ENCODE results near the gene SYAP1. TPM values are rescaled to one million over a fixed set of nuclear protein-coding genes. Genes with fewer than 3 reads are reported as not detected.
"Not testable (repeated sequence)": the region's sequence is repeated elsewhere in the genome, so short reads cannot be mapped to it uniquely, and the experiment has no call there.

Gene SYAP1
- total RNA-seq, 4 donors from 2014 or later = 14.9 to 31.2 (median 19.3) TPM

DNA sequence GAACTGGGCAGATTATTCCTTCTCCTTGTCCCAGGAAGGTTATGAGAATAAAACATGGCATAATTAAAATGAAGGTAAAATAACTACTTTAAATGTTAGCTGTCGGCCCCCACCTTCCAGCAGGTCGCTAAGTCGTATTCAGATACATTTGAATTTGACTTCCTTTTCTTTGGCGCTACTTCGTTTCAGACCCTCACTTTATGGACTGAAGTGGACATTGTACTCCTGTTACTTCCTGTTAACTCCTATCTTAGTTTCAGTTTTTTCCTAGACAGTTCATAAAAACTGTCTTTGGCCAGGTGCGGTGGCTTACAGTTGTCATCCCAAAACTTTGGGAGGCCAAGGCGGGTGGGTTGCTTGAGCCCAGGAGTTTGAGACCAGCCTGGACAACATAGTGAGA, 5.7 kb downstream of the SYAP1 start:
- no peak for TF ChIP-seq POLR2A (IDR thresholded peaks at IDR 0.05)
- TF ChIP-seq, protein P1, sequence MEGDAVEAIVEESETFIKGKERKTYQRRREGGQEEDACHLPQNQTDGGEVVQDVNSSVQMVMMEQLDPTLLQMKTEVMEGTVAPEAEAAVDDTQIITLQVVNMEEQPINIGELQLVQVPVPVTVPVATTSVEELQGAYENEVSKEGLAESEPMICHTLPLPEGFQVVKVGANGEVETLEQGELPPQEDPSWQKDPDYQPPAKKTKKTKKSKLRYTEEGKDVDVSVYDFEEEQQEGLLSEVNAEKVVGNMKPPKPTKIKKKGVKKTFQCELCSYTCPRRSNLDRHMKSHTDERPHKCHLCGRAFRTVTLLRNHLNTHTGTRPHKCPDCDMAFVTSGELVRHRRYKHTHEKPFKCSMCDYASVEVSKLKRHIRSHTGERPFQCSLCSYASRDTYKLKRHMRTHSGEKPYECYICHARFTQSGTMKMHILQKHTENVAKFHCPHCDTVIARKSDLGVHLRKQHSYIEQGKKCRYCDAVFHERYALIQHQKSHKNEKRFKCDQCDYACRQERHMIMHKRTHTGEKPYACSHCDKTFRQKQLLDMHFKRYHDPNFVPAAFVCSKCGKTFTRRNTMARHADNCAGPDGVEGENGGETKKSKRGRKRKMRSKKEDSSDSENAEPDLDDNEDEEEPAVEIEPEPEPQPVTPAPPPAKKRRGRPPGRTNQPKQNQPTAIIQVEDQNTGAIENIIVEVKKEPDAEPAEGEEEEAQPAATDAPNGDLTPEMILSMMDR (IDR thresholded peaks at IDR 0.05) = no peak
- no peaks in the 10 kb centered on the region for H3K9me3 ChIP-seq
- no peak overlapping the region for H3K27ac ChIP-seq
- DNase-seq = no peak
- H3K4me1 ChIP-seq = peaks cover 0 to 4% of the 10 kb centered on the region in 2 donors
- no peaks in the 10 kb centered on the region for H3K36me3 ChIP-seq
- H3K27me3 ChIP-seq = no peaks in the 10 kb centered on the region
- intact Hi-C loops (cut with DNase I; ENCODE audit: low total_unique reads) = no loop called here
- H3K4me3 ChIP-seq = no peak overlapping the region

- H3K27ac ChIP-seq; H3K36me3 ChIP-seq; H3K27me3 ChIP-seq; intact Hi-C loops (cut with DNase I; ENCODE audit: low total_unique reads); H3K4me3 ChIP-seq; H3K9me3 ChIP-seq; DNase-seq; H3K4me1 ChIP-seq: not testable (repeated sequence)
Measured at GRCh38 chrX:16726347-16726988, 7.1 kb downstream of the SYAP1 start.

GRCh38 chrX:16727637-16728036, 8.2 kb downstream of the SYAP1 start:
- TF ChIP-seq POLR2A (IDR thresholded peaks at IDR 0.05) = no peak
- TF ChIP-seq, protein P1 (IDR thresholded peaks at IDR 0.05) = no peak
- H3K27ac ChIP-seq = no peak overlapping the region
- no peaks in the 10 kb centered on the region for H3K9me3 ChIP-seq
- no peaks in the 10 kb centered on the region for H3K27me3 ChIP-seq
- H3K4me3 ChIP-seq = no peak overlapping the region
- DNase-seq = no peak
- intact Hi-C loops (cut with DNase I; ENCODE audit: low total_unique reads) = no loop called here
- H3K4me1 ChIP-seq = no peaks in the 10 kb centered on the region
- H3K36me3 ChIP-seq = no peaks in the 10 kb centered on the region

DNA sequence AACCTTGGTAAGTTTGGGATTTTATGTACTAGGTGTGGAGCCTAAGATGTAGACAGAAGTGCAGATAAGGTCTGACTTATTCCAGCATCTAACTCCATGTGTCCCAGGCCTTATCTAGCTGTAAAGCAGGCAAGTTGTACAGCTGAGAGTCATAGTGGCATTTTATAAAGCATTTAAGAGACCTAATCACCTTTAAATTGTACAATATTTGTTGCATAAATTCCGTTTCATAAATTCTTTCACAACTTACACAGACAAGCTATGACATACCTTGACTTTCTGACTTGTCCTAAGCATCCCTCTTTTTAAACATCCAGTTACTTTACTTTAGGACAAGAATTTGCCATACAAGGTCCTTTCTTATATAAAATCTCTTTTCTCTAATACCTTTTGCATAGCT, 11.0 kb downstream of the SYAP1 start:
- no peak for TF ChIP-seq POLR2A (IDR thresholded peaks at IDR 0.05)
- TF ChIP-seq, protein P1 (IDR thresholded peaks at IDR 0.05) = no peak
- Histone ChIP-seq H3K4me3 (no peak overlapping the region), H3K27me3 (no peaks in the 10 kb centered on the region), H3K27ac (no peak overlapping the region), H3K36me3 (no peaks in the 10 kb centered on the region), H3K4me1 (no peaks in the 10 kb centered on the region), H3K9me3 (no peaks in the 10 kb centered on the region)
- intact Hi-C loops (cut with DNase I; ENCODE audit: low total_unique reads) = no loop called here
- DNase-seq = no peak

DNA sequence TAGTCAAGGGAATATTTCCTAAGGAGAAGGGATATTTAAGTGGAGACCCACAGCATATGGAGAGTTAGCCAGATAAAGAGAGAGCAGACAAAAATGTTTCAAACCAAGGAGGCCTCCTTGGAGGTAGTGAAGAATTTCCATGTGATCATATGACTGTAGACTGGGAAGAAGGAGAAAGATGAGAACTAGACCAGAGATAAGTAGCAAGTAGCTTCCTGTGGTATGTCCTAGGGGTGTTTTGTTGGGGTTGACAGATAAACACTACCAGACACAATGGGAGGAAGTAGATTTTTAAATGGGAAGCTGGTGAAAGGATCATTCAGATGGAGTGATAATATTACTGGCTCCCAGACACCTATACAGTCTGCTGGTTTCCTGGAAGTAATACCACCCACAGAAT, 13.6 kb downstream of the SYAP1 start:
- no peak overlapping the region for H3K27ac ChIP-seq
- H3K27me3 ChIP-seq = no peaks in the 10 kb centered on the region
- intact Hi-C loops (cut with DNase I; ENCODE audit: low total_unique reads) = no loop called here
- TF ChIP-seq, protein P1 (IDR thresholded peaks at IDR 0.05) = no peak
- no peak for TF ChIP-seq POLR2A (IDR thresholded peaks at IDR 0.05)
- DNase-seq = no peak
- H3K9me3 ChIP-seq = no peaks in the 10 kb centered on the region
- H3K36me3 ChIP-seq = no peaks in the 10 kb centered on the region
- H3K4me3 ChIP-seq = no peak overlapping the region
- no peaks in the 10 kb centered on the region for H3K4me1 ChIP-seq

DNA sequence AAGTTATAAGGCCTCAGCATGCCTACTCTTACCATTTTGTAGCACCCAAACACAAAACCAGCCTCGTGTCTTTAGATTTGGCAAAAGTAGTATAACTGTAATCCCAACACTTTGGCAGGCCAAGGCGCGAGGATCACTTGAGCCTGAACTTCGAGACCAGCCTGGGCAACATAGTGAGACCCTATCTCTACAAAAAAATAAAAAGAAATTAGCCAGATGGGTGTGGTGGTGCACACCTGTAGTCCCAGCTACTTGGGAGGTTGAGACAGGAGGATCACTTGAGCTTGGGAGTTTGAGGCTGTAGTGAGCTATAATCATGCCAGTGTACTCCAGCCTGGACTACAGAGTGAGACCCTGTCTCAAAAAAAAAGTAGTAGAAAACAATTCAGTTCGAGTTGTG, 17.6 kb downstream of the SYAP1 start:
- Histone ChIP-seq H3K9me3 (no peaks in the 10 kb centered on the region), H3K36me3 (no peaks in the 10 kb centered on the region), H3K27me3 (no peaks in the 10 kb centered on the region), H3K4me1 (no peaks in the 10 kb centered on the region), H3K4me3 (no peak overlapping the region), H3K27ac (no peak overlapping the region)
- no peak for DNase-seq
- no peak for TF ChIP-seq POLR2A (IDR thresholded peaks at IDR 0.05)
- TF ChIP-seq, protein P1 (IDR thresholded peaks at IDR 0.05) = no peak
- intact Hi-C loops (cut with DNase I; ENCODE audit: low total_unique reads) = no loop called here

Measured in uterus (tissue), 4 donors.